ENCODE results near the gene SLC22A17.

The SLC22A17 gene

DNA sequence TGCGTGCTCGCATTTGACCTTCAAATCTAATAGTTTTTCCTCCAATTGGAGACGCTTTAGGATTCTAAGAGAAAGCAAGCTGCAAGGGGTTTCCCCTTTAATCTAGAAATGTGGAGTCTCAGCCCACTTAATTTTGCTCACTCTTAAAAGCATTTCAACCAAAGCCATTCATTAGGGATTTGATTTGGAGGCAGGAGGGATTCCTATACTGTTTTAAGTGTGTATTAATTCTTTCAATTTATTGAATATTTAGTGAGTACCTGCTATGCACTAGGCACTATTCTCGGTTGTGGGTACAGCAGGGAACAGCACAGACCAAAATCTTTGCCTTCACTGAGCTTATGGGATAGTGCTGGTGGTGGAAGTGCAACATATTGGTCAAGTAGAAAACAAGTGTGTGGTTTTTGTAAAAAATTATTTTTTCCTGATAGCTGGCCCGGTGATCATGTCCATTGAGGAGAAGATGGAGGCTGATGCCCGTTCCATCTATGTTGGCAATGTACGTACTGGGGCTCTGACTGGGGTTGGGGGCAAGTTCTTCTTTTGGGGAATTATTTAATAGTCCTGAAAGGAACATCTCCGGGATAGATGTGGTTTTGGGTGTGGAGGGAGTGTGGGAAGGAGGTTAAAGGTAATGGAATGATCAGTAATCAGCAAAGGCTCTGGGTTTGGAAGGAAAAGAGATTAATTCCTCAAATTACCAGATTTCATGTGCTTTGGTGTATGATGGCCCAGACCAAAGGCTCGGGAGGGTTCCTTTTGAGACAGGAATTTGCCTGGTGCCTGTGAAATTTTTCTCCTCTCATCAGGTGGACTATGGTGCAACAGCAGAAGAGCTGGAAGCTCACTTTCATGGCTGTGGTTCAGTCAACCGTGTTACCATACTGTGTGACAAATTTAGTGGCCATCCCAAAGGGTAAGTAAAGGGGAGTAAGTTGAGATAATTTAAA lies 29.8 kb downstream of the SLC22A17 start:
- no peaks in the 10 kb centered on the region for H3K27me3 ChIP-seq (replicated peaks; ENCODE audit: control insufficient read depth, insufficient read depth, low read length, poor library complexity, severe bottlenecking)
- peaks cover 28% of the 10 kb centered on the region for H3K36me3 ChIP-seq (ENCODE audit: control insufficient read depth, insufficient read depth, low read length)
- H3K4me3 ChIP-seq (ENCODE audit: insufficient read depth, low read depth, low read length, poor library complexity, severe bottlenecking), result peak overlapping the region; percentile 73
- peak overlapping the region; percentile 91 for H3K27ac ChIP-seq (ENCODE audit: insufficient read depth, low read length, poor library complexity, severe bottlenecking)
- peaks cover 8% of the 10 kb centered on the region for H3K4me1 ChIP-seq (ENCODE audit: control insufficient read depth, insufficient read depth, low read length, poor library complexity, severe bottlenecking)
- H3K9me3 ChIP-seq (ENCODE audit: control insufficient read depth, low read length), result no peaks in the 10 kb centered on the region
- no peak for DNase-seq

DNA sequence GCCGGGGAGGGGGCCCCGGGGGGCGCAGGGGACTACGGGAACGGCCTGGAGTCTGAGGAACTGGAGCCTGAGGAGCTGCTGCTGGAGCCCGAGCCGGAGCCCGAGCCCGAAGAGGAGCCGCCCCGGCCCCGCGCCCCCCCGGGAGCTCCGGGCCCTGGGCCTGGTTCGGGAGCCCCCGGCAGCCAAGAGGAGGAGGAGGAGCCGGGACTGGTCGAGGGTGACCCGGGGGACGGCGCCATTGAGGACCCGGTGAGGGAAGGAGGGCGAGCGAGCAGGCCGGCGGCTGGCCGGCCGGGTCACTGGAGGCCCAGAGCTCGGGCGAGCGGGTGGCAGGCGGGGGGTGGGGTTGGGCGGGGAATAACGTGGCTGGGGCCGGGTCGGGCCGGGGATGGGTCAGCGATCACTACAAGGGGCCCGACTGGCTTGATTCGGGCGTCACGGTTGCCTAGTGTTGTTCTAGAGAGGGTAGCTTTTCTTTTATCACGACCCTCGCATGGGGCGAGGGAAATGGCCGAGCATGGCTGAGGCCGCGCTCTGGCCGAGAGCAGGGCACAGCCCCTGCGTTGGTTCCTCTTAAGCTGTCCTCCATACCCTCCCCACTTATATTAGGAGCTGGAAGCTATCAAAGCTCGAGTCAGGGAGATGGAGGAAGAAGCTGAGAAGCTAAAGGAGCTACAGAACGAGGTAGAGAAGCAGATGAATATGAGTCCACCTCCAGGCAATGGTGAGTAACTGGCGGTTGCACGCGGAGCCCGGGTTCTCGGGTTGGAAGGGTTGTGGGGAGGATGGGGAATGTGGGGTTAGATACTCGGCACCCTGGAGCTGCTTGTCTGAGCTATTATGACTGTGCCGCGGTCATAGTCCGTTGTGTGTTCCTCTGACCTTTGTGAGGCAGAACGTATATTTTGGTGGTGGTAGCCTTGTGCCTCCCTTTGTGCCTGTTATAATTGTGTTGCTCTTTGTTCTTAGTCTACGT lies 30.8 kb downstream of the SLC22A17 start:
- Histone ChIP-seq H3K4me3 (ENCODE audit: insufficient read depth, low read depth, low read length, poor library complexity, severe bottlenecking) (peak overlapping the region; percentile 73), H3K27me3 (replicated peaks; ENCODE audit: control insufficient read depth, insufficient read depth, low read length, poor library complexity, severe bottlenecking) (no peaks in the 10 kb centered on the region), H3K9me3 (ENCODE audit: control insufficient read depth, low read length) (no peaks in the 10 kb centered on the region), H3K4me1 (ENCODE audit: control insufficient read depth, insufficient read depth, low read length, poor library complexity, severe bottlenecking) (peaks cover 8% of the 10 kb centered on the region), H3K36me3 (ENCODE audit: control insufficient read depth, insufficient read depth, low read length) (peaks cover 28% of the 10 kb centered on the region), H3K27ac (ENCODE audit: insufficient read depth, low read length, poor library complexity, severe bottlenecking) (peak overlapping the region; percentile 91)
- peak in 2 of 3 donors; percentile 9 to 25 for DNase-seq

DNA sequence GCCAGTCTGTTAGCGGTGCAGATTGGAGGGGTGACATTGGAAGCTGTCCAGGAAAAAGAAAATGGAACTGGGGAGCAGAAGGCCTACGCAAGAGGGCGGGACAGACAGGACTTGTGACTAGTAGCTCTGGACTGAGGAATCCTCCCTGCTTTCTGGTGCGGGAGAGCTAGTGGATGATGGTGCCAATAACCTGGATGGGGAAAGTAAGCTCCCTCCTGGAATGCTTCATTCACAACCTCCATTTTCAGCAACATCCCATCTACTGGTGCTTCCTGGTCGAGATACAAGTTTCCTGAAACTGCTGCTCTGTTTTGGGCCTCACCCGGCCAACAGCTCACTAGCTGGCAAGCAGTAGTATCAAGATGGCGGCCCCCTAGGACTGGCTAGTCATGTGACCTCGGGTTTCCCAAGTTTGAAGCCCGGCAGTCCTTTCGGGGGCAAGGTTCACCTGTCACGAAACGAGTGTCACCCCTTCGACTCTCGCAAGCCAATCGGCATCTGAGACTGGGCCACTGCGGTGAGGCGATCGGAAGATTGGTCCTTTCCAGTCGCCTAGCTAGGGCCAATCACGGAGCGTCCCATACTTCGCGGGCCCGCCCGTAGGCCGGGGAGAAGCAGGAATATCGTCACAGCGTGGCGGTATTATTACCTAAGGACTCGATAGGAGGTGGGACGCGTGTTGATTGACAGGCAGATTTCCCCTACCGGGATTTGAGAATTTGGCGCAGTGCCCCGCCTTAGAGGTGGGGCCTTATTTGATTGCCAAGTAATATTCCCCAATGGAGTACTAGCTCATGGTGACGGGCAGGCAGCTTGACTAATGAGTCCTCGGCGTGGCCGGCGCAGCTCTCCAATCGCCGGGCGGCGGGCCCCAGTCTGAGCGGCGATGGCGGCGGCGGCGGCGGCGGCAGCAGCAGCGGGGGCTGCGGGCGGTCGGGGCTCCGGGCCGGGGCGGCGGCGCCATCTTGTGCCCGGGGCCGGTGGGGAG lies 31.8 kb downstream of the SLC22A17 start, which contains the start of gene PABPN1:
PABPN1 (plus strand) TSS at position 874 of the 988 bp plus-strand sequence; CDS start at position 887, 13 bp downstream.
- peaks cover 28% of the 10 kb centered on the region for H3K36me3 ChIP-seq (ENCODE audit: control insufficient read depth, insufficient read depth, low read length)
- peaks cover 8% of the 10 kb centered on the region for H3K4me1 ChIP-seq (ENCODE audit: control insufficient read depth, insufficient read depth, low read length, poor library complexity, severe bottlenecking)
- peak within 1 kb of the TSS; percentile 73 for H3K4me3 ChIP-seq (ENCODE audit: insufficient read depth, low read depth, low read length, poor library complexity, severe bottlenecking)
- no peaks in the 10 kb centered on the region for H3K9me3 ChIP-seq (ENCODE audit: control insufficient read depth, low read length)
- no peaks in the 10 kb centered on the region for H3K27me3 ChIP-seq (replicated peaks; ENCODE audit: control insufficient read depth, insufficient read depth, low read length, poor library complexity, severe bottlenecking)
- peak within 1 kb of the TSS; percentile 91 for H3K27ac ChIP-seq (ENCODE audit: insufficient read depth, low read length, poor library complexity, severe bottlenecking)
- peak; percentile 98 to 99 (median 98) for DNase-seq

DNA sequence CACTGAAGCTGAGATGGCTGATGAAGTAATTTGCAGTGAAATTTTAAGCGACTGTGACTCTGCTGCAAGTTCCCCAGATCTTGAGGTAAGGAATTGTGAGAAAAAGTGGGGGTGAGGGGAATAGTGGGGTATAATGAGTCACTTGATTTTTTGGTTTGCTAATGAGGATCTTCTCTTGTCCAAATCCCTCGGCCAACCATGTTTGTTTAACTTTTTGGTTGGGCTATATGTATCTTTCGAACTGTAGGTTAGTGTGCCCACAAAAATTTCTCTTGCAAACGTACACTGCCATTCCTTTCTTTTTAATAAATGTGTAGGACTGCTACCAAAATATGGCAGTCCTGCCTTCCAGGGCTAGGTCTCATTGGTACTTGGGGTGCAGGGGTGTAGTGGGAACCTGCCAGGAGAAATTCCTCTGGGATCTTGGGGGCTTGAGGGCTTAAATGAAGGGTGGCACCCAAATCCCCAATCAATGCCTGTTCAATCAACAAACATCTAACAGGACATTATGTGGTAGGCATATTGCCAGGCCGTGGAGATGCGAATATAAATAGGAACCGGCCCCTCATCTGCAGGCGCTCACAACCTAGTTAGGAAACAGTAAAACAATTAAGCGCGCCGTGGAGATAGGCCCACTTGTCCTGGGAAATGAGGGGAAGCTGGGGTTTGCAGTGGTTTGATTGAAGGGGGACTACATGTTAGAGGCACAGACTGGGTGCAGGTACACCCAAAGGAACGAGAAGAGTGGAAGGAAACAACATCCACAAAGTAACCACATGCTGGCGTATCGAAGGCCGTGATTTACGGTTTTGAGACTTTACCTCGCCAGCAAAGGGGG lies 32.7 kb downstream of the SLC22A17 start:
- no peak for DNase-seq
- H3K4me3 ChIP-seq (ENCODE audit: insufficient read depth, low read depth, low read length, poor library complexity, severe bottlenecking), result no peak overlapping the region
- peak overlapping the region; percentile 73 for H3K27ac ChIP-seq (ENCODE audit: insufficient read depth, low read length, poor library complexity, severe bottlenecking)
- H3K36me3 ChIP-seq (ENCODE audit: control insufficient read depth, insufficient read depth, low read length), result peaks cover 19% of the 10 kb centered on the region
- H3K27me3 ChIP-seq (replicated peaks; ENCODE audit: control insufficient read depth, insufficient read depth, low read length, poor library complexity, severe bottlenecking), result no peaks in the 10 kb centered on the region
- H3K9me3 ChIP-seq (ENCODE audit: control insufficient read depth, low read length), result no peaks in the 10 kb centered on the region
- H3K4me1 ChIP-seq (ENCODE audit: control insufficient read depth, insufficient read depth, low read length, poor library complexity, severe bottlenecking), result peaks cover 8% of the 10 kb centered on the region

DNA sequence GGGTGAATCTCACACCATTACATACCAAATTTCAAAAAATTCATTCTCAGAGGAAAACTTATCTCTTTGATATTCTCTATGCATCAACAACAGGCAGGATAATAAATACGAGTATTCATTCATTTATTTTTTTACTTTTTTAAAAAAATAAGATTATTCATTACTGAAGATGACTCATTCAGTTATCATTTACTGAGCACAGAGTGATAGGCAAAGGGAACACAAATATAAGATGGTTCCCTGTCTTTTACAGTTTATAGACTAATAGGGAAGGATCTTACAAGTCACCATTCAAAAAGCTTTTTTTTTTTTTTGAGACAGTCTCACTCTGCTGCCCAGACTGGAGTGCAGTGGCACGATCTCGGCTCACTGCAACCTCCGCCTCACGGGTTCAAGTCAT lies 36.4 kb downstream of the SLC22A17 start:
- Histone ChIP-seq H3K4me3 (ENCODE audit: insufficient read depth, low read depth, low read length, poor library complexity, severe bottlenecking) (no peak overlapping the region), H3K4me1 (ENCODE audit: control insufficient read depth, insufficient read depth, low read length, poor library complexity, severe bottlenecking) (peaks cover 4% of the 10 kb centered on the region), H3K36me3 (ENCODE audit: control insufficient read depth, insufficient read depth, low read length) (no peaks in the 10 kb centered on the region), H3K27ac (ENCODE audit: insufficient read depth, low read length, poor library complexity, severe bottlenecking) (no peak overlapping the region), H3K9me3 (ENCODE audit: control insufficient read depth, low read length) (no peaks in the 10 kb centered on the region), H3K27me3 (replicated peaks; ENCODE audit: control insufficient read depth, insufficient read depth, low read length, poor library complexity, severe bottlenecking) (no peaks in the 10 kb centered on the region)
- DNase-seq, result no peak

DNA sequence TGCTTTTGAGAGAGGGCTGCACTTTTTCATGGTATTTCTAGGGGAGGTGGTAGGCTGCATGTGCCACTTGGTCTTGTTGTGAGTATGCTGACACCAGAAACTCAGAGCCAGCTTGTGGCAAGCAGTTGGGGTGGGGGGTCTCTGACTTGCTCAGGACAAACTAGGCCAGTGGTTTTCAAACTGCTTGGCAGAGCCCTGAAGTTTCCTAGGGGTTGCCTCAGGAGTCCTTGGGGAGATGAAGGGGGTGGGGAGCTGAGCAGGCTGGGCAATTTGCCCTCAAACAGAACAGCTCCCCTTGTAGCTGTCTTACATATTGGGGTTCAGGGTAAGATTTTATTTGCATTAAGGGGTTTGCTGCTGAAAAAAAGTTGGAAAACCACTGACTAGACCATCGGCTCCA lies 42.1 kb downstream of the SLC22A17 start:
- H3K4me1 ChIP-seq (ENCODE audit: control insufficient read depth, insufficient read depth, low read length, poor library complexity, severe bottlenecking), result no peaks in the 10 kb centered on the region
- H3K27me3 ChIP-seq (replicated peaks; ENCODE audit: control insufficient read depth, insufficient read depth, low read length, poor library complexity, severe bottlenecking), result peaks cover 17% of the 10 kb centered on the region
- DNase-seq, result no peak
- no peak overlapping the region for H3K4me3 ChIP-seq (ENCODE audit: insufficient read depth, low read depth, low read length, poor library complexity, severe bottlenecking)
- no peaks in the 10 kb centered on the region for H3K36me3 ChIP-seq (ENCODE audit: control insufficient read depth, insufficient read depth, low read length)
- H3K9me3 ChIP-seq (ENCODE audit: control insufficient read depth, low read length), result no peaks in the 10 kb centered on the region
- no peak overlapping the region for H3K27ac ChIP-seq (ENCODE audit: insufficient read depth, low read length, poor library complexity, severe bottlenecking)

DNA sequence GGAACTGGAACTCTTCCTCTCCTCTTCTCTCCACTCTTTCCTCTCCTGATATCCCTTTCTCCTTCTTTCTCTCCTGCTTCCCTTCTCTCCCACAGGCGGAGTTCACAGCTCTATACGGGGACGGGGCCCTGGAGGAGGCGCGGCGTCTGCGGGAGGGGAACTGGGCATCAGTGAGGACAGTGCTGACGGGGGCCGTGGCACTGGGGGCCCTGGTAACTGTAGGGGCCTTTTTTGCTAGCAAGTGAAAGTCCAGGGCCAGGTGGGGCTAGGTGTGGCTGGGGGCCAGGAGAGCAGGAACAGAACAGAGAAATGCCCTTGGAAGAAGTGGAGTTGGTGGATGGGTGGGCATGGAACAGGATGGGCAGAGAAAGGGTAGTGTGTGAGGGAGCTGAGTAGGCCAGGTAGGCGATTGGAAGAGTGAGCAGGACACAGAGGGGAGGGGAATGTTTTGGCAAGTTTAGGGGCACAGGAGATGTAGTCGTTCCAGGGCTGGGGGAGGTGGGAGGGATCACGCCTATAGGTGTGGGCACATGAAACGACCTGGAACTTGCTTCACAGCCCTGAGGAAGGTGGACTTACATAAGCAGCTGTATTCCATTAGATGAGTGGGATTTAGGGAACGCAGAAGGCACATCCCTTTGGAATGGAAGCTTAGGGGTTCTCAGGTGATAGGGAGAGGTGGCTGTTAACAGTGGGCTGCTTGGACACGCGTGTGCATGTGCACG lies 43.8 kb downstream of the SLC22A17 start:
- DNase-seq, result no peak
- H3K36me3 ChIP-seq (ENCODE audit: control insufficient read depth, insufficient read depth, low read length), result no peaks in the 10 kb centered on the region

More for the DNA sequence above, 43.8 kb downstream of the SLC22A17 start:
- Histone ChIP-seq H3K27ac (ENCODE audit: insufficient read depth, low read length, poor library complexity, severe bottlenecking) (no peak overlapping the region), H3K4me1 (ENCODE audit: control insufficient read depth, insufficient read depth, low read length, poor library complexity, severe bottlenecking) (no peaks in the 10 kb centered on the region), H3K9me3 (ENCODE audit: control insufficient read depth, low read length) (no peaks in the 10 kb centered on the region), H3K4me3 (ENCODE audit: insufficient read depth, low read depth, low read length, poor library complexity, severe bottlenecking) (no peak overlapping the region), H3K27me3 (replicated peaks; ENCODE audit: control insufficient read depth, insufficient read depth, low read length, poor library complexity, severe bottlenecking) (peaks cover 17% of the 10 kb centered on the region)

All from effector memory CD4-positive, alpha-beta T cell (primary cell).